Ascending aorta (tissue), 2 donors: ENCODE results near the gene CCL25. TPM values are rescaled to one million over a fixed set of nuclear protein-coding genes. Genes with fewer than 3 reads are reported as not detected.

Experiments
- DNase-seq, 2 donors: peaks; one replicate each; pipeline ENCODE4 v3.0.0-alpha.2; 2019; ENCODE audit warnings: low spot score in 2 of 2
- H3K27ac ChIP-seq, 2 donors: fragments of 200-600 bp; sonication (generic); one replicate each; pipeline ENCODE4 v1.5.1; 2016 to 2017; ENCODE audit warnings: mild to moderate bottlenecking in 1 of 2
- H3K27me3 ChIP-seq: fragments of 200-600 bp; sonication (generic); one replicate; pipeline ENCODE4 v1.5.1; 2017
- H3K36me3 ChIP-seq, 2 donors: fragments of 200-600 bp; sonication (generic); one replicate each; pipeline ENCODE4 v1.5.1; 2016
- H3K4me1 ChIP-seq, 2 donors: fragments of 200-600 bp; sonication (generic); one replicate each; pipeline ENCODE4 v1.5.1; 2016 to 2017; ENCODE audit warnings: mild to moderate bottlenecking in 1 of 2
- H3K4me3 ChIP-seq, 2 donors: fragments of 200-600 bp; sonication (generic); one replicate each; pipeline ENCODE4 v1.5.1; 2016 to 2017; ENCODE audit warnings: mild to moderate bottlenecking in 1 of 2
- H3K9me3 ChIP-seq, 2 donors: fragments of 200-600 bp; sonication (generic); one replicate each; pipeline ENCODE4 v1.5.1; 2016
- CTCF ChIP-seq, 3 experiments: fragments of 200-600 bp in 2 of 3; fragments of 450-650 bp in 1 of 3; sonication (generic) in 2 of 3; IDR thresholded peaks; one replicate each; pipeline ENCODE4 v1.5.1; 2016 to 2019; ENCODE audit warnings: antibody characterized with exemption in 3 of 3, mild to moderate bottlenecking in 1 of 3, moderate library complexity in 1 of 3
- intact Hi-C: fragments of 100-400 bp; cut with DNase I; formaldehyde crosslinking; loops from one replicate; pipeline ENCODE4 v1.15.1; 2023
- total RNA-seq: library from RNA; depleted of rRNA; stranded (reverse); fragments of >200 nt; gene quantifications from one replicate; pipeline ENCODE4 v1.1.0, GENCODE V29; 2016

The CCL25 gene
- total RNA-seq, 1 donor from 2014 or later = not detected

DNA sequence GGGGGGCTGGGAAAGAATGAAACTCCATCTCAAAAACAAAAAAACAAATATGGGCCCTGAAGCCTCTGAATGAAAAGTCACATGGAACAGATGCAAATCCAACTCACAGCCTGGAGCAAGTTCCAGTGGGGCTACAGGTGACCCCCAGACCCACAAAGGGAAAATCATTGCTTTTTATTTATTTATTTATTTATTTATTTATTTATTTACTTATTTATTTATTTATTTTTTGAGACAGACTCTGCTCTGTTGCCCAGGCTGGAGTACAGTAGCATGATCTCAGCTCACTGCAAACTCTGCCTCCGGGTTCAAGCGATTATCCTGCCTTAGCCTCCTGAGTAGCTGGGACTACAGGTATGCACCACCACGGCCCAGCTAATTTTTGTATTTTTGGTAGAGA is 13.3 kb upstream of the CCL25 start:
- DNase-seq = no peak
- H3K4me3 ChIP-seq = no peak overlapping the region
- no peaks in the 10 kb centered on the region for H3K36me3 ChIP-seq
- no peaks in the 10 kb centered on the region for H3K9me3 ChIP-seq
- H3K4me1 ChIP-seq = no peaks in the 10 kb centered on the region
- TF ChIP-seq CTCF (IDR thresholded peaks at IDR 0.05) = no peak
- intact Hi-C loops = no loop called here
- no peak overlapping the region for H3K27ac ChIP-seq
- H3K27me3 ChIP-seq = no peaks in the 10 kb centered on the region

- Histone ChIP-seq H3K4me1 (no peaks in the 10 kb centered on the region), H3K27ac (no peak overlapping the region), H3K27me3 (no peaks in the 10 kb centered on the region), H3K9me3 (no peaks in the 10 kb centered on the region), H3K36me3 (no peaks in the 10 kb centered on the region), H3K4me3 (no peak overlapping the region)
- TF ChIP-seq CTCF (IDR thresholded peaks at IDR 0.05) = no peak
- intact Hi-C loops = no loop called here
- DNase-seq = no peak
These were observed 11.0 kb upstream of the CCL25 start for GRCh38 chr19:8041531-8041931.

DNA sequence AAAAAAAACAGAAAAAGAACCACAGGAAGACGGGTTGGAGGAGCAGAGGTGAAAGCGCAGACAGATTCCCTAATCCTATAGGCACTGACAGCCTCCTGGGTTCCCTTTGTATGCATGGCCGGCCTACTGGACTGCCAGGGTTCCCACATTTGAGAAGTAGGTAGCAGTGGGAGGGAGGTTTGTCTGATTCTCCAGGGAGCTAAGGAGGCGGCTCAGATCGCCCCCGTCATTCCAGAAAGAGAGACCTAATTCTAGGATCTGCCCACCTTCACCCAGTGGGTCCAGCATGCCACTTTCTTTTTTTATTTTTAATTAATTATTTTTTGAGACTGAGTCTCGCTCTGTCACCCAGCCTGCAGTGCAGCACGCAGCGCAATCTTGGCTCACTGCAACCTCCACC is 9.7 kb upstream of the CCL25 start:
- DNase-seq = no peak
- Histone ChIP-seq H3K9me3 (no peaks in the 10 kb centered on the region), H3K4me1 (no peaks in the 10 kb centered on the region), H3K4me3 (no peak overlapping the region), H3K27ac (no peak overlapping the region), H3K36me3 (no peaks in the 10 kb centered on the region), H3K27me3 (no peaks in the 10 kb centered on the region)
- TF ChIP-seq CTCF (IDR thresholded peaks at IDR 0.05) = no peak
- intact Hi-C loops = no loop called here

DNA sequence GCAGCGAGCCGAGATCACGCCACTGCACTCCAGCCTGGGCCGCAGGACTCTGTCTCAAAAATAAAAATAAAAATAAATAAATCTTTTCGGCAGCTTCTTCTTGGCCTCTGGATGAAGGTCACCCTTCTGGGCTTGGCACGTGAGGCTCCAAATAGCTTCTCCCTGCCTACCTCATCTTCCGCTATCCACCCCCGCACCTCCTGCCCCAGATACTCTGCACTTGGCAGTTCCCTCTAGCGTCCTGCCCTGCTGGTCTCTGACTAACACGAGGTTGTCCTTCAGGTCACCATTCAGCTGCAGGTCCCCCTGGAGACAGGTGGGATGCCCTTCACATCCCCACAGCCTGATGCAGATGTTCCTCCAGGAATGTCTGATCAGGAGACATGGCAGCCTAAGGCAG is 8.5 kb upstream of the CCL25 start:
- no peaks in the 10 kb centered on the region for H3K27me3 ChIP-seq
- intact Hi-C loops = no loop called here
- no peak for TF ChIP-seq CTCF (IDR thresholded peaks at IDR 0.05)

DNA sequence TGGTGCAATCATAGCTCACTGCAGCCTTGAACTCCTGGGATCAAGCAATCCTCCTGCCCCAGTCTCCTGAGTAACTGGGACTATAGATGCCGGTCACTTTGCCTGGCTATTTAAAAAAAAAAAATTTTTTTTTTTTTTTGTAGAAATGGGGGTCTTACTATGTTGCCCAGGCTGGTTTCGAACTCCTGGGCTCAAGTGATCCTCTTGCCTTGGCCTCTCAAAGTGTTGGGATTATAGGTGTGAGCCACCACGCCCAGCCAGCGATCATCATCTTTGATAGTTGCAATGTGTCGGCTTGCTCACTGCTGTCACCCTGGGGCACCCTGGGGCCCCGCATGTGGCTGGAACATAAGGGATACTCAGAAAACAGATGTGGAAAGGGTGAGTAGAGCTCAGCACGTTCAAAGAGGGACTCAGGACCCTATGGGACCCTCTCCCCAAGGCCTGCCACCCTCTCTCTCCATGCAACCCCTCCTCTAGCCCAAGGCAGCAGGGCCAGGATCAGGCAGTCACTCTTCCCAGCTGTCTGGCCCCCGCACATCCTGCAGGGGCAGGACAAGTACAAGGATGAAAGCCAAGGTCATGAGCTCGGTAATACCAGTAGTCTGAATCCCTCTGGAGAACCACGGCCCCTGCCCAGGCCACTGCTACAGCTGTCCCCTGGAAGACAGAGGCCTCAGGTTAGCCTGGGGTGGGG is 6.5 kb upstream of the CCL25 start:
- H3K4me3 ChIP-seq = no peak overlapping the region
- TF ChIP-seq CTCF (IDR thresholded peaks at IDR 0.05) = no peak
- H3K36me3 ChIP-seq = no peaks in the 10 kb centered on the region
- H3K27me3 ChIP-seq = peaks cover 4% of the 10 kb centered on the region
- intact Hi-C loops = no loop called here
- DNase-seq = no peak
- no peaks in the 10 kb centered on the region for H3K9me3 ChIP-seq
- no peaks in the 10 kb centered on the region for H3K4me1 ChIP-seq
- no peak overlapping the region for H3K27ac ChIP-seq

More for the DNA sequence above, 8.5 kb upstream of the CCL25 start:
- H3K9me3 ChIP-seq = no peaks in the 10 kb centered on the region
- H3K4me1 ChIP-seq = no peaks in the 10 kb centered on the region
- no peak overlapping the region for H3K4me3 ChIP-seq
- no peak for DNase-seq
- no peaks in the 10 kb centered on the region for H3K36me3 ChIP-seq
- H3K27ac ChIP-seq = no peak overlapping the region
